ENCODE data around the gene TM7SF2.
"Not testable (repeated sequence)": the region's sequence is repeated elsewhere in the genome, so short reads cannot be mapped to it uniquely, and the experiment has no call there.

The TM7SF2 gene

DNA sequence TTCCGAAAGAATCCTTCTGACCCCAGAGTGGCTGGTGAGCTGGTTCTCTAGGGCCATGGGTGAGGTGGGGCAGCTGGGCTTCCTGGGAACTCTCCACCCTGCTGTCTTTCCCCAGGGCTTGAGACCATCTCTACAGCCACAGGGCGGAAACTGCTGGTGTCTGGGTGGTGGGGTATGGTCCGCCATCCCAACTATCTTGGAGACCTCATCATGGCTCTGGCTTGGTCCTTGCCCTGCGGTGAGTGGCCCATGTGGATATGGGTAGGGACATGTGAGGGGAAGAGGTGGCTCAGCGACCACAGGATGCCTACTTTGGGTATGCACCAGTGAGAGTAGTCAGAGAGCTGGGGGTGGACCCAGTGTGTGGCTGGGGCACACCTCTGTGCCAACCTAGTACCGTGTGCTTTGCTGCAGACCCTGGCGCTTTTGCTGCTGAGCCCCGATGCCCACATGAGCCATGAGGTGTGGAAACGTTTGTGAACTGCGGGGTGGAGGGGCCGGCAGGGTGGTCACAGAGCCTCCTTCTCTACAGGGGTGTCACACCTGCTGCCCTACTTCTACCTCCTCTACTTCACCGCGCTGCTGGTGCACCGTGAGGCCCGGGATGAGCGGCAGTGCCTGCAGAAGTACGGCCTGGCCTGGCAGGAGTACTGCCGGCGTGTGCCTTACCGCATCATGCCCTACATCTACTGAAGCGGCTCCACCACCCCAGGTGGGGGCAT, 3.9 kb downstream of the TM7SF2 start:
- DNase-seq (ENCODE audit: low spot score) = no peak

DNA sequence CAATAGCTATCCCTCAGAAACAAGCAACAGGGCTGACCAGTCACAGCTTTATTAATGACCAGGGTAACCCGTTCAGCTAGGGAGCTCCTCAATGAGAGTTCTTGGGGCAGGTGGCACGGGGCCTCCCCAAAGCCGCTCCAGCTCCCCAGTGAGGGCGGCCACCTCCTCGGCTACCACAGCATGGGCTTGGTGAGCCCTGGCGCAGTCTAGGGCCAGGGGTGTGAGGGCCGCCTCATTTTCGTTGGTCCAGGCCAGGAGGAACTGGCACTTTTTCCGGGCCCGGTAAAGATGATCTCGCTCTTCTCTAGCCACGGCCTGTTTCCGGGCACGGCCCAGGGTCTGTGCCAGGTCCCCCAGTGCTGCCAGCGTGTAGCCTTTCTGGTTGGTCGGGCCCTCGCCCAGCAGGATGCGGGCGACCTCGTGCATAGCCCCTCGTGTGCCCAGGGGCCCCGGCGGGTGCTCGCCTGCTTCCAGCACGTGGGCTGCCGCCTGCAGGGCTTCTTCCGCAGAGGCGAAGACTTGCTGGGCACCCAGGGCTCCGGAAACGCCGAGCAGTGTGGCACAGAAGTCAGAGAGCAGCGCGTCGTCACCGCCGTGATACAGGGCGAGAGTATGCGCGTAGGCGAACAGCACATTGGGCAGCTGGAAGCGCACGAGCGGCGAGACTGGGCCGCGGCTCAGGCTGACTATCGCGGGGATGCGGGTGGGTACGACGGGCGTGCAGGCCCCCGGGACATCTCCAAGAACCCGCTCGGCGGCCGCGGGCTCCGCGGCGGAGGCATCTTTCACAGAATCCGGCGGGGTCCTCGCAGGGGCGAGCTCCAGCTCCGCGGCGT, 4.9 kb downstream of the TM7SF2 start:
- DNase-seq (ENCODE audit: low spot score) = peak; percentile 62

DNA sequence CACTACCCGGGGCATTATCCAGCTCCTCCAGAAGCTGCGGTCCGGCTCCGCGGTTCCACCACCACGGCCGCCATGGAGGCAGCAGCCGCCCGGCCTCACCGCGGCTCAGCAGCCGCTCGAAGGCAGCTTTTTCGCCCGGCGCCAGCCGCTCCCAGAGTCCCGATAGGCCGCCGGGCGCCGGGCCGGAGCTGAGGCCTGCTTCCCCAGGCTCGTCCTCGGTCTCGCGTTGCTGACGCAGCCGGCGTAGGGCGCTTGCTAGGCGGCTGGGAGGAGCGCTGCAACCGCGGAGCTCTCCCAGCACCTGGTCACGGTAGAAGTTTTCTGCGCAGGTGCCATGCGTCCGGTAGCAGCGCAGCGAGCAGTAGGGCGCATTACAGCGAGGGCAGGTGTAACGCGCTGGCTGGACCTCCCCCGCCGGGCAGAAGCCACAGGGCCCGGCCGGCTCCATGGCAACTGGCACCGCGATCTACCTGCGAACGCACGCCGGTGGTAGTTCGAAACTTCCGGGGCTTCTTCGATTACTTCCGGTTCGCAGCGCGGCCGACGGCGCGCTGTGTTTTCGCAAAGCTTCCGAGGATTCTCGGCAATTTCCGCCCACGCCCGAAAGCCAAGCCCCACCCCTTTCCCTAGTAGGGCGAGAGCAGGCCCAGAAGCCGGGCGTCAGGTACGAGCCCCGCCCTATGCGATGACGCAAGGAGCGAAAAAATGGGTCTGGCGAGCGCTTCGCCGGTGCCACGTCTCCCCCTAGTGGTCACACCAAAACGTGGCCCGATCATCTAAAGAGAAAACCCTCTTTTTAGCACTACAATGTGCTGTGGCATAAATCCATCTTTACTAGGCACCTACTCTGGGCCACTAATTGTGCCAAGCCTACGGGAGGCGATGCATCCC, 5.8 kb downstream of the TM7SF2 start, which contains the start of gene ZNHIT2:
TSS of gene ZNHIT2 (minus strand) at position 496 of the 891 bp plus-strand sequence. CDS start at position 448, 48 bp downstream.
- peak; percentile 97 for DNase-seq (ENCODE audit: low spot score)

DNA sequence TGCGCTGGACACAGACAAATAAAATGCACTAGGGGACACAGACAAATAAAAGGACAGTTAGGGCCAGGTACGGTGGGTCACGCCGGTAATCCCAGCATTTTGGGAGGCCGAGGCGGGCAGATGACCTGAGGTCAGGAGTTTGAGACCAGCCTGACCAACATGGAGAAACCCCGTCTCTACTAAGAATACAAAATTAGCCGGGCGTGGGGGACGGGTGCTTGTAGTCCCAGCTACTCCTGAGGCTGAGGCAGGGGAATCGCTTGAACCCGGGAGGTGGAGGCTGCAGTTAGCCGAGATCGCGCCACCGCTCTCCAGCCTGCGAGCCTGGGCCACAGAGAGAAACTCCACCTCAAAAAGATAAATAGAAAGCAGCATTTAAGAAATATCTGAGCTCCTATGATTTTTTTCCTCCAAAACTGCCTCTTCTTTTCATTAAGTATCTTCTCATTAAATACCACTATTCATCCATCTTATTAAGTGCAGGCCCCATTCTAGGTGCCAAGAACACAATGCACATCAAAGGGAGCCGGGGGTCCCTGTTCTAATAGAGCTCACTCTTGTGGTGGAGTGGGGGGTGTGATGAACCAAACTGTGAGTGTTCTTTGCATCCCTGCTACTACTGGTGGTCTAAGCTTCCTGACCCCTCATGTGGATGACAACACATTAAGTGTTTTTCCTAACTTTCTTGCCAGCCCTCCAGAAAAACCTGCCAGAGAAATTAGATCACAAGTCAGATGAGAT, 6.6 kb downstream of the TM7SF2 start:
- no peak for DNase-seq (ENCODE audit: low spot score)

DNA sequence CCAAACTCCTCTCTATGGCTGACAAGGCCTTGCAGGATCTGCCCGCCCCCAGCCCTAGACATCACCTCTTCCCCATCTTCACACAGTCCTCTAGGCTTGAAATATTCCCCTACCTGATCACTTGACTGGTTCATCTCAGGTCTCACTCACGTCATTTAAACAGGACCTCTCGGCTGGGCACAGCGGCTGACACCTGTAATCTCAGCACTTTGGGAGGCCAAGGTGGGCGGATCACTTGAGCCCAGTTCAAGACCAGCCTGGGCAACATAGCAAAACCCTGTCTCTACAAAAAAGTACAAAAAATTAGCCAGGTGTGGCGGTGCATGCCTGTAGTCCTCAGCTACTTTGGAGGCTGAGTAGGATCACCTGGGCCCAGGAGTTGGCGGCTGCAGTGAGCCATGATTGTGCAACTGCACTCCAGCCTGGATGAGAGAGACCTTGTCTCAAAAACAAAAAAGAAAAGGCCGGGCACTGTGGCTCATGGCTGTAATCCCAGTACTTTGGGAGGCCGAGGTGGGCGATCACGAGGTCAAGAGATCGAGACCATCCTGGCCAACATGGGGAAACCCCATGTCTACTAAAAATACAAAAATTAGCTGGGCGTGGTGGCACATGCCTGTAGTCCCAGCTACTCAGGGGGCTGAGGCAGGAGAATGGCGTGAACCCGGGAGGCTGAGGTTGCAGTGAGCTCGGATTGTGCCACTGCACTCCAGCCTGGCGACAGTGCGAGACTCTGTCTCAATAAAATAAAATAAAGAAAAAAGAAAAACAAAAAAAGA, 7.4 kb downstream of the TM7SF2 start:
- not testable (repeated sequence) for DNase-seq (ENCODE audit: low spot score)

DNA sequence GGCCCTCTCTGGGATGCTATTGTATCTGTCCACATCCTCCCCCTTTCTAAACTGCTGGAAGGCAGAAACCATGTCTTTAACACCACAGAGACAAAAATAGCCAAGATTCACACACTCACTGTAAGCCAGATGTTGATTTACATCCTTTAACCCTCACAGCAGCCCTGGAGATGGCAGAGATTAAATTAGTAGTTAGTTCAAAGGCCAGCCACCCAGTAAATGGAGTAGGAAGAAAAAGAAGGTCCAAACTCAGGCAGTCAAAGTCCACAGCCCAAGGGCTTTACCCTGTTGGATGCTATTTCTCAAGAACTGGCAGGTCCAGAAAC, 8.0 kb downstream of the TM7SF2 start:
- DNase-seq (ENCODE audit: low spot score) = no peak

DNA sequence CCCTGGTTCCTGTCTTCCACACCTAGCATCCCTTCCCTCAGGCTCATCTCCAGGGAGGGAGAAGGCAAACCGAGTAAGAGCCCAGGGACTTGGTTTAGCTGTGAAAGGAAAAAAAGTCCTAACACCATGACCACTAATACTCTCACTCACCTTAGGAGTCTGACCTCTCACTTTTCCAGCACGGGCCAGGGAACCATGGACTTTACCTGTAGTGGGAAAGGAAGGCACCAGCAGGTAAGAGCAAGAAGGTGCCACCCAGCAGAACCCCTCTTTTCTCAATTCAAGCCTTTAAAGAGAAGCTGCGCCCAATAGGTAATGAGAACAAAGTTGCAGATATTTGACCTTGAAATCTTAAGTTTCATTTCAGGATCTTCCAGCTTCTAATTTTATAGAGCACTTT, 9.2 kb downstream of the TM7SF2 start:
- no peak for DNase-seq (ENCODE audit: low spot score)

DNA sequence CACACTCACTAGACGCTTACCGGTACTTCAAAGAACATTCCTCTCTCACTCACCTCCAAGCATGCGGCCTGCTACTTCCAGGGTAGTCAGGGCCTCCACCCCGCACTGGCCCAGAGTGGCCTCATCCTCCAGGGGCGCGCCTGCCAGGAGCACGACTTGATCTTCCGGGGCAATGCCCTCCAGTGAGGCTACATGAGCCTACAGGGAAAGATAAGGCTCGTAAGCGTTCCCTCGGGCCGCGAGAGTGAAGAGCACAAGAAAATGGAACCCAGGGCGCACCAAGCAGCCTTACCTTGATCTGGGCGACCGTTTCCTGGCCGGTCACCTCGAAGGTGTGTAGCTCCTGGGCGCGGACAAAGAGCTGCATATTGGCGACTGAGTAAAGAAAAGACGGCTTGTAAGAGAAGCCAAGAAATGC, 9.8 kb downstream of the TM7SF2 start:
- DNase-seq (ENCODE audit: low spot score) = no peak

DNA sequence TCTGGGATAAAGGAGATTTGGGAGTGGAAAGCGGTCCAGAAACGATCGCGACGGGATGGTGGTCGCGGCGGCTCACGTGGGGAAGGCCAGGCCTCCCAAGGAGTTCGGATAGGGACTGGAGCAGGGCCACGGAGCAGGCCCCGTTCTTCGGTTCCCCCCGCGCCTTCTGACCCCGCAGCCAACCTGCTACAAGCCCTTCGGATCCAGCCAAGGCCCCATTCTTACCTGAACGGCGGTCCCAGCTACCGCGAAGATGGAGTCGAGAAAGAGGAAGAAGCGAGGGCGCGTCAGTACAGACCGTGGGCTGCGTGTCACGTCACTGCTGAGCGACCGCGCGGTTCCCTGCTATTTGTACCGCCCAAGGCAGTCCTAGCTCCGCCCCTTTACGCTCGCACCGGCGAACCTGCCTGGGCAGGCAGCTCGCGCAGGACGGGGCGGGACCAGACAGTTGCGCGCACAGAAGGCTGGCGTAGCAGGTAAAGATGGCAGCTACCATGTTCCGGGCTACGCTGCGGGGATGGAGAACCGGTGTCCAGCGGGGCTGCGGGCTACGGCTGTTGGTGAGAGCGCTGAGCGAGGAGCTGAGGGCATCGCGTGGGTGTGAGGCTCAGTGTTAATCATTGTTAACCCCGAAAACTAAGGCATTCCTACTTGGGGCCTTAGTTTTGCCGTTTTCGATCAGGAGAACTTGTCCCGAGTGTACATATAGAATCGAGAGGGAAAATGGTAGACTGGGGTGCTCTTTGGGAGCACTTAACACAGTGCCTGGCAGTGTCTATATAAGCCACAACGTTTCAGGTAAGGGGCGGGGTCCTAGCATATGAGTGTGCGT, 10.4 kb downstream of the TM7SF2 start, which contains the start of the genes FAU and MRPL49:
TSS of gene FAU (minus strand) at position 270 of the 832 bp plus-strand sequence. CDS start 321 bp downstream, outside the sequence.
TSS of gene MRPL49 (plus strand) at position 457 of the 832 bp plus-strand sequence. CDS start at position 483, 26 bp downstream.
- peak; percentile 96 for DNase-seq (ENCODE audit: low spot score)

DNA sequence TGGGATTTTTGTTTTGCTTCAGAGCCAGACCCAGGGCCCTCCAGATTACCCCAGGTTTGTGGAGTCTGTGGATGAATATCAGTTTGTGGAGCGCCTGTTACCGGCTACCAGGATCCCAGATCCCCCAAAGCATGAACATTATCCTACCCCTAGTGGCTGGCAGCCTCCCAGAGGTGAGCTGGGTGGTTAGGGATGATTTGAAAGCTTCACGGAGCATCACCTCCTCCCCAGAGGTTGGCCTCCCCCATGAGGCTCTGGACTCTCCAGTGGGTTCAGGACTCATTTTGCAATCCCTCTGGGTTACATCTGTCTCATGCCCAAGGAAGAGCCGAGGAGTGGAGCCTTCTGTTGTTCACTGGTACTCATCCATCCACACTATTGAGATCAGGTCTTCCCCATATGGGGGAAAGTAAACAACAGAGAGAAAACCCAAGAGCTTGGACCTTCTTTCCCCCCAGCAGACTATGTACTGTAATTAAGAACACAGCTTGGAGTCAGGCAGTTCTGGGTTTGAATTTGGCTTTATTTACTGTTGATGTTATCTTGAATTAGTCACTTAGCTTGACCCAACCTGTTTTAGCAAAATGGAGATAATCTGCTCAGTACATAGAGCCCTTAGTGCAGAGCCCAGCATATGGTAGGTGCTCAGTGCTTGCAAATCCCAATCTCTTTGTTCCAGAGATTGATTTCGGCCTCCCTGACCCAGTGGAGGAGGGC, 13.0 kb downstream of the TM7SF2 start:
- no peak for DNase-seq (ENCODE audit: low spot score)

DNA sequence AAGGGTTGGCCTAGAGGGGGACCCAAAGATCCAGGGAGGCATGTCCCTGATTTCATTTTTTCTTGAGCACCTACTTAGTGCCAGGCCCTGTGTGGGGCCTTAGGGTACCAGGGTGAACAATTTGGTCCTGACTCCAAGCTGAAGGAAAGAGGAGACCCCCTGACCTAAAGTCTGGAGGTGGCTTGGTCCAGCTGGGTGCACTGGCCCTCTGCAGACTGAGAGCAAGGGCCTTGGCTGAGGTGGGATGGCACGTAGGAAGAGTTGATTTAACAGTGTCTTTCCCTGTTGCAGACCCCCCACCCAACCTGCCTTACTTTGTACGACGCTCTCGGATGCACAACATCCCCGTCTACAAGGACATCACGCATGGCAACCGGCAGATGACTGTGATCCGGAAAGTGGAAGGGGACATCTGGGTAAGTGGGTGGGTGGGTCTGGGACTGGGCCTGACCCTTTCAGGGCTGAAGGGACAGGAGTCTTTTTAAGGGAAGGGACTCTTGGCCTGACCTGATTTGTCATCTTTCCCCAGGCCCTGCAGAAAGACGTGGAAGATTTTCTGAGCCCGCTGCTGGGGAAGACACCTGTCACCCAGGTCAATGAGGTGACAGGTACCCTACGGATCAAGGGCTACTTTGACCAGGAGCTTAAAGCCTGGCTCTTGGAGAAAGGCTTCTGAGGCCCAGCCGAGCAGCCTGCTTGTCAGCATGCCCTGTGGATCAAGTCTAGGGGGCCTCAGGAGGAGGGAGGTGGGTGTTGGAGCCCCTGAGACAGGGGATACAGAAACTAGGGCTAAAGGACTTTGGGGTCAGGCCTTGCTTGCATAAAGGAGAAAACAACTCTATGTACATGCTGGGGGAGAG, 13.8 kb downstream of the TM7SF2 start:
- no peak for DNase-seq (ENCODE audit: low spot score)

DNA sequence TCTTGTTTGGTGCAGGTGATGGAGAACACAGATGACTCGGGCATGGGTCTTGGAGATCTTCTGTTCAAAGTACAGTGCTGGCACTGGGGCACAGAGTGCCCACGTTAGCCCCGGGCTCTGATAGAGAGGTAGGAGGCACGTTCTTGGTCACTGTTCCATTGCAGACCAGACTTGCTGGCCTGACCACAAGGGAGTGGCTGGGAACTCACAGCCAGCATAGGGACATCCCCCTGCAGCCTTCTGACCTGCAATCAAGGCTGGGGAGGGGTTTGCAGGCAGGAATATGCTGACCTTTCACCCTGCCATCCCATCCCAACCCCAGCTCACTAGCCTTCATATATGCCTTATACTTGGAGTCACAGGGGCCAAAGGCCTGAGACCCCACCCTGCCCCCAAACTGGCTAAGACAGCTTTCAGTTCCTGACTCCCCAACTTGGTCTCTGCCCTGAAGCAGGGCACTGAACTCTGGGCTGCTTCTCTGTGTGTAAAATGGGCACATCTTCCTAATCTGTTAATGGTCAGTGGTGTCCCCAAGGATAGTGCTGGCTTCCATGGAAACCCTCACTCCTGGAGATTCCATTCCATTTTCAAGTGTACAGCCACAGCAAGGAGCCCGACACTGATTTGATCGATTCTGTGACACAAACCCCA, 15.1 kb downstream of the TM7SF2 start:
- DNase-seq (ENCODE audit: low spot score) = no peak

DNA sequence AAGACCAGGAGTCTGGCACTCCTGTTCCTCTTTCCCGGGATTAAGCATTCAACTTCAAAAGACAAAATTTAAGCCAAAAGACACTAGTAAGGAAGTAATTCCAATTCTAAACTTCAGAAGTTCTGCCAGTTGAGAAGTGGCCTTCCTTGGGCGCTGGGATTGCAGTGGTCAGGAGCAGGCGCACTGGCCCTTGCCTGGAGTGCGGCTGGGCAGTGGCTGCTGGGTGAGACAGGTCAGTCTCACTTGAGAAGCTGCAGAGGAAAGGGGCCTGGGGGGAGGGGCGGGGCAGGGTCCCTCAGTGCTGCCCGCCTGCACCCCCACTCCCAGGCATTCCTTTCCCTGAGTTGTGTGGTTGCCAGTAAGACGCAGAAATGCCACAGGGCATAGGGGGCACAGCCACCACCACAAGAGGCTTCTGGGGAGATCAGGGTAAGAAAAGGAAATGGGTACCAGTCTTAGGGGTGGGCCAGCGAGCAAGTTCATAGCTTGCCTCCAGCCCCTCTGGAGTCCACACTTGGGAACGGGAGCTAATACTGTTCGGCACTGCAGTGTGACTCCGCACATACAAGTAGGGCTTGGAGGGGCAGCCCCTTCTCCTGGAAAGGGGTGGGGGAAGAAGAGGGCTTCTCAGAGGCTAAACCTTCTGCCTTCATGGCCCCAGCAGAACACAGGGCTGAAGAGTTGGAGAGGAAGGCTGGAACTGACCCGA, 16.0 kb downstream of the TM7SF2 start:
- no peak for DNase-seq (ENCODE audit: low spot score)

DNA sequence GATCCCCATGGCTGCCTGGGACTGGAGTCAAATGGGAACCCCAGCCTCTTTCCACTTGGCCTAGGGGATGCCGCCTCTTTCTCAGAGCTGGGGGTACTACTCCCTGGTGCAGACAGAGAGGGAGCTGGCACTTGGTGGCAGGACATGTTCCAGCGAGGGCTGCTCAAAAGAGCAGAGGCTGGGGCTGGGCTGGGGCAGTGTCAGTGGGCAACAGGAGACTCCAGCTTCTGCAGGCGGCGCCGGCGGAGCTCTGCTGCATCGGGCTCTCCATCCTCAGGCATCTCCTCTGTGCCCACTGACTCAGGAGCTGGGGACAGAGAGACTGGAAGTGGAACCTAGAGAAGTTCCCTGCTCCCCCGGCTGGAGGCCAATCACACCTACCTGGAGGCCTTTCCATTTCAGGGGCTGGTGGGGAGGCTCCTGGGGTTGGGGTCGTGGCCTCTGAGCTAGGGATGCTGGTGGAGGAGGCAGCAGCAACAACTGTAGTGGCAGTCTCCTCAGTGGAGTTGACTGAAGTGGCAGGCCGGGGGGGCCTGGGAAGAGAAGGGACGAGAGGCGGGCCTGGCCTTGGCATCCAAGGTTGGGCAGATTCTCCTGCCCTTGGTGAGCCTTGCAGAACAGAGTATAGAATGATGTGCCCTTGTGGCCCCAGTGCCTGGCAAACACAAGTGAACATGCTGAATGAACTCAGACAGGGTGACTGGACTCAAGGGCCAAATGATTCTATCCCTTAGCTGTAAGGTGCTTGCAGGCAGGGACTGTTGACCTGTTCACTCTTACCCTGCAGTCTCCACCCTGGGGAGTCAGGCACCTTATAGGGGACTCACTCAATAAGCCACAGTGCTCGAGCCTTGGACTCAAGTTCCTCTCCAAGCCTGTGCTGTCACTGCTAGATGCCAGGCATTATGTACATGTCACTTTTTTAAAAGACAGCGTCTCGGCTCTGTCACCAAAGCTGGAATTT, 16.8 kb downstream of the TM7SF2 start:
- DNase-seq (ENCODE audit: low spot score) = no peak

DNA sequence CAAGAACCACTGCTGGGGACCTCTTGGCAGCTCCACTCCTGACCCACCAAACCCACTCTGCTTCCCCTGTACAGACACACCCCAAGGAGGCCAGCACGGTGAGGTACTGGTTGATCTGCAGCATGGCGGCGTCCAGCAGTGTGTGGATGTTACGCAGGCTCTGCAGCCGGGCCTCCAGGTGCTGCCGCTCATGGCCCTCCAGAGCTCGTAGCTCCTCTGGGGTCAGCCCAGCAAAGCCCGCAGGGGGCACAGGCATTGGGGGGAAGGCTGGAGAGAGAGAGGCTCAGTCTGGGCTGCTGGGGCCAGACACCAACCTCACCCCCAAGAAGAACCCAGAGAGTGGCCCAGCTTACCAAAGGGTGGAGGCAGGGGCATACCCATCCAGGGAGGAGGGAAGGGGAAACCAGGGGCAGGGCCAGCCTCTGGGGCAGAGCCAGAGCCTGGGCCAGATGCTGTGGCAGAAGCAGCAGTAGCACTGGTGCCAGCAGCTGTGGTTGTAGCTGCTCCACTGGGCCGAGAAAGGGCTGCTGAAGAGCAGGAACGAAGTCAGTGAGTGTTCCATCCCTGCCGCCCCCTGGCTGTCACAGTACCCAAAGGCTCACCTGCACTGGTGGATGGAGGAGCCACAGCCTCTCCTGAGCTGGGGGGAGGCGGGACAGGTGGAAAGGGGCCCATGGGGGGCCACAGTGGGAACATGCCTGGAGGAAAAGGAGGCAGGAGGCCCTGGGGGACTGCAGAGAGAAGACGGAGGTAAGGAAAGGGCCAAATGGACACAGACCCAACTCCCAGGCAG, 18.2 kb downstream of the TM7SF2 start:
- DNase-seq (ENCODE audit: low spot score) = no peak

Data from GM03348 (cell line).